ENCODE data around the gene SYNGR3. TPM values are rescaled to one million over a fixed set of nuclear protein-coding genes. Genes with fewer than 3 reads are reported as not detected.
A peak's percentile ranks its signal among the peaks of the same experiment; 100 is the strongest.

The SYNGR3 gene
- total RNA-seq, 4 donors from 2014 or later, result 0.38 to 1.0 (median 1.0) TPM; not detected in 1

DNA sequence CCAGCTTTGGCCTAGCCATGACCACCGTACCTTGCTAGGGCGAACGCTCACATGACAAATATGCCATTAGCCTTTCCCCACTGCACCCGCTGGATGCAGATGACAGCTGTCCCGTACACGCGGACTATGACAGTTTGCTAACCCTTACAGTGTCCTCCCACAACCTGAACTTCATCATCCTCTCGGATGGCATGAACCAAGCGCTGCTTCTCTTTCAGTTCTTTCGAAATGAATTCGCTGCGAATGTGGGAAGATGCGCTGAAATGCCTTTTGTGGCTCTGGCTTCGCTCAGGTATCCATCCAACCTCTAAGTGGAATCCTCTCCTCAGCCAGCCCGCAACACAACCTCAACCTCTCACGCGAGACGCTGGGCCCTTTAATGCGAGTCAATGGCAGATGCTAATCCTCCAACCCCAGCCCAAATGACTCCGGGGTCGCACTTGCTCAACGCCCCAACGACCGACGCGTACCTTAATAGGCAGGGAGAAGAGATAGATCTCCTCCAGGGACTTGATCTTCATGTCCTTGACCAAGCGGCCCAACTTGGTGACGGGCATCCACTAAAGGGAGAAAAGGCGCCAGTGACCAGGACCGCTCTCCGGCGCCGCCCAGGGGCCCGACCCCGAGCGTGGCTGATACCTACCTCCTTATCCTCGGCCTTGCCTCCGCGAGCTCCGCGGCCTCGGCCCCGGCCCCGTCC, 25.8 kb upstream of the SYNGR3 start:
- H3K9me3 ChIP-seq, result no peaks in the 10 kb centered on the region
- no peak for TF ChIP-seq POLR2A (IDR thresholded peaks at IDR 0.05)
- TF ChIP-seq, protein P1, sequence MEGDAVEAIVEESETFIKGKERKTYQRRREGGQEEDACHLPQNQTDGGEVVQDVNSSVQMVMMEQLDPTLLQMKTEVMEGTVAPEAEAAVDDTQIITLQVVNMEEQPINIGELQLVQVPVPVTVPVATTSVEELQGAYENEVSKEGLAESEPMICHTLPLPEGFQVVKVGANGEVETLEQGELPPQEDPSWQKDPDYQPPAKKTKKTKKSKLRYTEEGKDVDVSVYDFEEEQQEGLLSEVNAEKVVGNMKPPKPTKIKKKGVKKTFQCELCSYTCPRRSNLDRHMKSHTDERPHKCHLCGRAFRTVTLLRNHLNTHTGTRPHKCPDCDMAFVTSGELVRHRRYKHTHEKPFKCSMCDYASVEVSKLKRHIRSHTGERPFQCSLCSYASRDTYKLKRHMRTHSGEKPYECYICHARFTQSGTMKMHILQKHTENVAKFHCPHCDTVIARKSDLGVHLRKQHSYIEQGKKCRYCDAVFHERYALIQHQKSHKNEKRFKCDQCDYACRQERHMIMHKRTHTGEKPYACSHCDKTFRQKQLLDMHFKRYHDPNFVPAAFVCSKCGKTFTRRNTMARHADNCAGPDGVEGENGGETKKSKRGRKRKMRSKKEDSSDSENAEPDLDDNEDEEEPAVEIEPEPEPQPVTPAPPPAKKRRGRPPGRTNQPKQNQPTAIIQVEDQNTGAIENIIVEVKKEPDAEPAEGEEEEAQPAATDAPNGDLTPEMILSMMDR (IDR thresholded peaks at IDR 0.05), result no peak
- H3K27me3 ChIP-seq, result no peaks in the 10 kb centered on the region
- intact Hi-C loops (cut with DNase I), result no loop called here
- peaks cover 33 to 69% (median 41%) of the 10 kb centered on the region in 3 donors for H3K4me1 ChIP-seq
- 3 to 8% methylated on average over 21 to 25 of the region's 44 CpGs for WGBS, 2 donors
- DNase-seq, result no peak
- H3K36me3 ChIP-seq, result peaks cover 8 to 31% (median 14%) of the 10 kb centered on the region in 3 donors
- H3K27ac ChIP-seq, result peak overlapping the region; percentile 95 to 99 (median 98)
- H3K4me3 ChIP-seq, result peak overlapping the region; percentile 84 to 99 (median 88)

DNA sequence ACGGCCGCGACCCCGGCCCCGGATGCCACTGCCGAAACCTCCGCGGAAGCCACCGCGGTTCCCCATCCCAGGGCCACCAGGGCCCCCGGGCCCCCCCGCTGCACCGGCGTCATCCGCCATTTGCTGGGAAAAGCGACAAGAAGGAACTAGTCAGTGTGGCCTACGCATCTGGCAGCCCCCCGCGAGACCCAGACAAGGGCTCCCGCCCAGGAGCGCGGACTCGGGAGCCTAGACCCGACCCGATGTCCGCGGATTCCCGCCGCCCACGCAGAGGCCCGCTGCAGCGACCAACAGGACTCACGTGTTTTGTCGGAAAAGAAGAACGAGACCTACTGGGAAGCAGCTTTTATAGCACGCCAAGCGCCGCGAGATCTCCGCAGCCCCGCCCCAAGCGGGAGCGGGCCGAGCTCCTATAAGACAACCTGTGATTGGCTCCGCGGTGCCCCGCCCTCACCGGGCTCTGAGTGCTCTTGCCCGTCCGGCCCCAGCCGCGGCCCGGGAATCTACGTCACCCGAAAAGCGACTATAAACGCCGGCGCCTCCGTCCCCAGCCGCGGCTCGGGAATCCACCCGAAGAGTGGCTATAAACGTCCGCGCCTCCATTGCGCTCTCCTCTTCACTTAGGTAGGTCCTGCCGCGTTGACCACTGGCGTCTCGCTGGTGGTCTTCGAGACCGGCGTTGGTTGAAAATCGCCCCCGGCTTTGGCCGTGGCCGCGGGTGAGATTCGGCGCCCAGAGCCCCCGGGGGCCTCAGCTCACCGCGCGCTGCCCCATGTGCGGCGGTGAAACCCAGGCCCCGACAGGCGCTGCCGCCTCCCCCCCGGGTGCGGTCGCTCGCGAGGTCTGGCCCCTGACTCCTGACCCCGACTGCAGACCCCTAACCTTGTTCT, 25.0 kb upstream of the SYNGR3 start, which contains the start of gene RPS2:
RPS2 (minus strand) TSS at position 321 of the 890 bp plus-strand sequence; CDS start at position 120, 201 bp downstream.
- 0 to 1% methylated on average over 25 to 28 of the region's 97 CpGs for WGBS, 2 donors

DNA sequence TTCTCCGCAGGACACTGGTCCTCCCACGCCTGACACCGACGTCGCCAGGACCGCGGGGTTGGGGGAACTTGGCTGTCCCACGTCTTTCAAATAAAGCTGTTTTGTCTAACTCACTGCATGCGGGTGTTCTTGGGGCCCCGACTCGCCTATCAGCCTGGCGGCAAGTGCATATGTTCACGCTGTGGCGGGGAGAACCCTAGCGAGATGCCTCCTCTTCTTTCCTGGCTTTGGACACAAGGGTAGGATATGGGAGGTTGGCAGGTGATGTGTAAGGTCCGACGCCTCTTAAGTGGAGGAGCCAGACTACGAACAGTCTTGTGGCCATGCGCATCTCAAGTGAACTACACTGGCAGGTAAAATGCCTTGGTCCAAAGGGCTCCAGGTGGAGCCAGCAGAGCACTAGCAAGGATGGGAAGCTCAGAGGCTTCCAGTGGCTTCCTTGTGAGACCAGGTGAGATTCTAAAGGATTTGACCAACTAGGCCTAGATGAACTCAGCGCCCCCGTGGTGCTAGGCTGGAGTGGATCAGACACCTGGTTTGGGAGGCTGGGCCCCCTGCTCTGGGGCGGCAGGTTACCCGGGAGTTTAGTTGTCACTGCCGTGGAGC, 24.3 kb upstream of the SYNGR3 start:
- WGBS, 2 donors, result 11 to 14% methylated on average over 12 to 18 of the region's 24 CpGs
- Histone ChIP-seq H3K9me3 (no peaks in the 10 kb centered on the region), H3K36me3 (peaks cover 8 to 31% (median 14%) of the 10 kb centered on the region in 3 donors), H3K4me3 (peak overlapping the region; percentile 84 to 99 (median 88)), H3K4me1 (peaks cover 33 to 54% (median 35%) of the 10 kb centered on the region in 3 donors), H3K27me3 (no peaks in the 10 kb centered on the region), H3K27ac (peak overlapping the region; percentile 95 to 99 (median 98))
- DNase-seq, result no peak
- intact Hi-C loops (cut with DNase I), result no loop called here
- TF ChIP-seq, protein P1 (IDR thresholded peaks at IDR 0.05), result no peak
- TF ChIP-seq POLR2A (IDR thresholded peaks at IDR 0.05), result no peak

More for the DNA sequence above, 25.0 kb upstream of the SYNGR3 start, which contains the start of gene RPS2:
- H3K4me1 ChIP-seq, result peaks cover 33 to 62% (median 40%) of the 10 kb centered on the region in 3 donors
- peaks cover 8 to 31% (median 14%) of the 10 kb centered on the region in 3 donors for H3K36me3 ChIP-seq
- H3K27me3 ChIP-seq, result no peaks in the 10 kb centered on the region
- H3K4me3 ChIP-seq, result peak within 1 kb of the TSS; percentile 84 to 99 (median 88)
- peak within 1 kb of the TSS; percentile 95 to 99 (median 98) for H3K27ac ChIP-seq
- H3K9me3 ChIP-seq, result no peaks in the 10 kb centered on the region
- DNase-seq, result peak; percentile 93
- TF ChIP-seq, protein P1 (IDR thresholded peaks at IDR 0.05), result peak in 4 of 6 experiments; percentile 8 to 15 (median 15)
- peak in 3 of 4 donors; percentile 86 to 98 (median 94) for TF ChIP-seq POLR2A (IDR thresholded peaks at IDR 0.05)
- intact Hi-C loops (cut with DNase I), result no loop called here

DNA sequence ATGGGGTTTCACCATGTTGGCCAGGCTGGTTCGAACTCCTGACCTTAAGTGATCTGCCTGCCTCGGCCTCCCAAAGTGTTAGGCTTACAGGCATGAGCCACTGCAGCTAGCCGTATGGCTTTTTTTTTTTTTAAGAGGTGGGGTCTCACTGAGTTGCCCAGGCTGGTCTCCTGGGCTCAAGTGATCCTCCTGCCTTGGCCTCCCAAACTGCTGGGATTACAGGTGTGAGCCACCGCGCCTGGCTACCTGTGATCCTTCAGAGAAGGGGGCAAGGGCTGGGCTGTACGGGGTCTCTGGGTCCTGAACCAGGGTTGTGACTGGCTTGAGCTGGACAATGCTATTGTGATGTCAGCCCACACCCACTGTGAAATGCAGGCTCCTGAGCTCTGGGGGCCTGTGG, 23.3 kb upstream of the SYNGR3 start, which contains the start of gene RNF151:
RNF151 (plus strand) TSS at position 397 of the 400 bp plus-strand sequence. CDS start 26 bp downstream, outside the sequence.
- Histone ChIP-seq H3K27ac (peak within 1 kb of the TSS; percentile 95 to 99 (median 98)), H3K9me3 (no peaks in the 10 kb centered on the region), H3K36me3 (peaks cover 7 to 24% (median 14%) of the 10 kb centered on the region in 3 donors), H3K4me1 (peaks cover 33 to 54% (median 34%) of the 10 kb centered on the region in 3 donors), H3K4me3 (peak within 1 kb of the TSS; percentile 84 to 99 (median 88)), H3K27me3 (no peaks in the 10 kb centered on the region)
- WGBS, 2 donors, result 92 to 100% methylated on average over 3 to 5 of the region's 6 CpGs
- intact Hi-C loops (cut with DNase I), result no loop called here
- no peak for DNase-seq
- no peak for TF ChIP-seq POLR2A (IDR thresholded peaks at IDR 0.05)
- TF ChIP-seq, protein P1 (IDR thresholded peaks at IDR 0.05), result no peak

All from esophagus squamous epithelium (tissue), 5 donors.